Kidney glomerular epithelial cell (primary cell): ENCODE results near the gene FANCC.

Experiments
- DNase-seq: peaks from one replicate; lab custom pipeline; 2025; lab: John Stamatoyannopoulos, UW

FANCC gene

GRCh38 chr9:95085036-95085770 is 232.3 kb downstream of the FANCC start:
- DNase-seq, result no peak

DNA sequence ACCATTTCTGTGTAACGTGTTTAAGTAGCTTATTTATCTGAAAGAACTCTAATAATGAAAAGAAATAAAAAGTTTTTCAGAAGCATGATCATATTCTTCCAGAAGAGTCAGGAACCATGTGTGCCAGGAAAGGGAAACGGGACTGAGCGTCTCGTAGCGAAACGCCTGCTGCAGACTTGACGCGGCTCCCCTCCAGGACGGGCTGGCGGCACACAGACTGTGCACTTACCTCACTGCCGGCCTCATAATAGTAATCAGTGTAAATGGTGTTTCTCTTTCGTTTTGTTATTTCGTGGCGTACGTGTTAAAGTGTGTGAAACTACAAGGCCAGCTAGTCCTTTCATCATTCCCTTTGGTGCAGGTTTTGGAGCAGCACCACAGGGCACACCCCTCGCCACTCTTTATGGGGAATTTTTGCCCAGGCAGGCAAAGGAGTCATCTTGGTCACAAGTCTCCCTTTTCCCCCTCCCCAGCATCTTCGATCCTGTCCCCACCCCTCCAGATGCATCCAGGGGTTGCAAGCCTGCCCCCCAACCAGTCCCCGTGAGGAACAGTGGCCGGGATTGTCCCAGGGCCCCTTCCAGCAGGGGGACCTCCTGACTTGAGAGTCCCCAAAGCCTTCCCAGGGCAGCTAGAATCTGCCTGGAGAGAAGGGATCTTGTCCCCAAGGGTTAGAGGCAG is 233.1 kb downstream of the FANCC start:
- DNase-seq, result no peak

GRCh38 chr9:95083086-95083768 is 234.3 kb downstream of the FANCC start:
- DNase-seq, result no peak

DNA sequence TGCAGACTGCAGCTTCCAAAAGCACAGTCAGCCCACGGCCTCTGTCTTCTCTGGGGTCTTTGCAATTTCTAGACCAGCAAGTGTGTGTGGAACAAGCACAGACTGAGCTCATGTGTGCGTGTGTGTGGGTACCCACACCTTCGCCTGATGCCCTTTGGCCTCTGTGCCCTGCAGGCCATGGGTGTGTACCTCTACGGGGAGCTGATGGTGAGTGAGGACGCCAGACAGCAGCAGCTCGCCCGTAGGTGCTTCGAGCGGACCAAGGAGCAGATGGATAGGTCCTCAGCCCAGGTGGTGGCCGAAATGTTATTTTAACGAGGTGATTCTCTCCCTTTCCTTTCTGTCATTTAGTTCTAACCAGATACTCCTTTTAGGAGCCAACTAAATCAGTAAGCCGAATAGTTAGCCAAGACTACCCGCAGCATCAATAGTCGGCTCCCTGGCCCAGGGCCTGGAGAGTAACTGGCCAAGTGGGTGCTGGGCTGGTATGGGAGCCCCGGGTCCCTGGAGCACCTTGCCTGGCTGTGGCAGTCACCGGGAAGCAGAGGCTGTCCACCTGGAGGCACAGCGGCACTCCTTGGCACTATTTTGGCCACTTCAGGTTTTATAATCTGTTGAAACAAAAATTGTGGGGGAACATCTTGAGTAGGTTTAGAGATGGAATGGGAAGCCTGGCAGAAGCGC is 235.0 kb downstream of the FANCC start:
- no peak for DNase-seq

DNA sequence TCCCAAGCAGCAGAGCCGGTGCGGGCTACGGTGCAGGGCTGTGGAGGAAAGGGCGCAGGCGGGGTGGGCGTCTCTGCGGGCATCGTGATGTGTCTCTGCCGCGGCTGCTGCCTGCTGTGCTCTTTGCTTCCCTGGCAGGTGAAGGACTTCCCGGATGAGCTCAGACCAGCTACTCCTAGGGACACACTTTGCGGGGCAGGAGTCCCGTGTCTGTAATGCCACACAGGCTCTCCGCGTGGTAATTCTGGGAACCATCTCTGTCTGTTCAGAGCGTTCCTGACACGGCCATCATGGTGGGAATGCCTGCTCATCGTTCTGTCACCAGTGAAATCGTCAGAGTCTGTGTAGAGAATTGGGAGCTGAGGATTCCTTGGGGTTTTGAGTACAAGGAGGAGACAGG is 235.5 kb downstream of the FANCC start:
- DNase-seq, result no peak

DNA sequence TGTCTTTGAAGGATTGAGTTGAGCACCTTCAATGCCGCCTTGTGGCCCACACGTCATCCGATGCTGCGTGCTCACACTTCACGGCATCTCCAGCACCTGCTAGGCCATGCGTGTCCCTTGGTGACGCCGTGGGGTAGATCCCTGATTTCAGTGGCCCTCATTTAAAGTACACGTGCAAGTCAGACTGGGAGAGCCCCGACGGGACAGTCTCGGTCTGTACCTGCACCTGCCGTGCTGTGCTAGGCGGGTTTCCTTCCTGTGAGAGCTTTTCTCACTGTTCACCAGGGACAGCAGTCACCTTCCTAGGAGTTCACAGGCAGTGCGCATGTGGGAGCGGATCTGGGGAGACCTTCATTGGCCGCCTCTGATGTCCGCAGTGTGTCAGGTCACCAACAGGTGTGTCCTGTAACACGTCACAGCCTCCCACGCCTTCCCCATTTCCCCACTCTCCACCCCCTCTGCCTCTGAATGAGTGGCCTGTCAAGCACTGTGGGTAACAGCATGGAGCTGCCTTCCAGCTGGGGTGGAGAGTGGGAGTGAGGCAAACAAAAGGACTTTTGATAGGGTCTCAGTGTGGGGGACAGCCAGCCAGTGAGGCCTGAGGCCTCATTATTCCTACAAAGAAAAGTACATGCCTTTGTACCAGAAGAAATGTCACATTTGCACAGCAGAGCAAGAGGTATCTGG is 236.4 kb downstream of the FANCC start:
- DNase-seq, result no peak

DNA sequence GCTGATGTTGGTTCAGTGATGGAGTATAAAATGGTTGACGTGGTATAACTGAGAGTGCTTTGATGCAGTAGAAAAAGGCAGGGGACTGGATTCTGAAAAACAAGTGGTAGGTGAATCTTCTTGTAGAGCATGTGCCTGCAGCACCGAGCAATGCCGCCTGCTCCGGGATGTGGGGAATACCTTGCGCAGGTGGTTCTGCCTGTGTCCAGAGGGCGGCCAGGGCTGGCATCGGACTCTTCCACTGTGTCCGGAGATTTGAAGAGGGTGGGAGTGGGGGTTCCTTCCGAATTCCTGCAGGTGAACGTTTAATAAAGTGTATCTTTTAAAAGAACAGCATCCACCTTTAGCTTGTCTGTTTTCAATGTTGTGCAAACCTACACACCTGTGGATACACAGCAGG is 238.0 kb downstream of the FANCC start:
- no peak for DNase-seq

- DNase-seq, result no peak
Measured at GRCh38 chr9:95078939-95079338, 238.6 kb downstream of the FANCC start.

DNA sequence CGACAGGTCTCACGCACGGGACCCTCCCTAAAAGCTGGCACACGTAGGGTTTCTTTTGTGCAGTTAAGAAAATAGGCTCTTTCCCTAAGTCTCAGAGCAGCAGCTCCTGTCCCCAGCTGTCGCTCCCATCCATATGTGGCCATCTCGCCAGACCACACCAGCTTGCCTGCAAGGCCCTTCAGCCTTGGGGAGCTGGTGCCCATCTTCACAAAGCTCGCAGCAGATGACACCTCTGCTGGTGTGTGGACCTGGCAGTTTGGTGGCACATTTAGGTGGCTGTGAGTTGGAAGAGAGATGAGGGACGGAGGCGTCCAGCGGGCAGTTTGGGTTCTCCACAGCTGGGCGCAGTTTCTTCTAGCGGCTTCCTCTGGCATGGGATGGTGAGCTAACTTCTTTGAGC is 239.0 kb downstream of the FANCC start:
- no peak for DNase-seq

GRCh38 chr9:95077766-95078370 is 239.6 kb downstream of the FANCC start:
- no peak for DNase-seq

- no peak for DNase-seq
Measured at GRCh38 chr9:95077053-95077765, 240.3 kb downstream of the FANCC start.

DNA sequence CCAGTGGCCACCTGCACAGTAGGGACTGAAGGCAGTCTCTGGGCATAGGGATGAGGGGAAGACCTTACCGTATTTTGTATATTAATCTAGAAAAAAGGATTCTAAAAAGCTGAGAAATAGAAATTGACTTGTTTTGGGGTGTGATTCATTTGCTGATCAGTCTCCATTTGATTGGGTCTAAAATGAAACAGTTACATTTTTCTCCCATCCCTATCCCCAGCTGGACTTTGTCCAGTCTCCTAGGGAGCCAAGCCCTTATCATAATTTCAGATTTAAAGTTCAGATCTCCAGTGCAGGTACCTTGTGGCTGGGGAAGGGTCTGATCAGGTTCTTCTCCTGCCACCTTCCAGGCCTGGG is 240.8 kb downstream of the FANCC start:
- DNase-seq, result no peak

- no peak for DNase-seq
Measured at GRCh38 chr9:95075700-95076099, 241.8 kb downstream of the FANCC start.

DNA sequence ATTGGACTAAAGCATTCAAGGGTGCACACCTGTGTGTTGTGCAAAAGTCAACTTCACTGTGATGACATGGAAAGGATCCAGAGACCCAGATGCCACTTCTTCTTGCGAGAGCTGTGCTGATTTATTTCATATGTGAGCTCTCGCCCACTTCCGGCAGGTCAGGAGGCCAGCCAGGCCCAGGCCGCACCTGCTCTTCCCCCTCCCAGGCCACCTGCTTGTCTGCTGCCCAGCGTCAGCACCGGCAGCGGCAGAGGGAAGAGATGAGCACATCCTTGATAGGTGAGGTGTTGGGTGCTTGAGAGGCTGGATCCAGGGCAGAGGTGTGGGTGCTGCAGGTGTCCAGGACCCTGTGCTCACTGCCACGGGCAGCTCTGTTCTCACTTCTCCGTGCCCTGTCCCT is 242.9 kb downstream of the FANCC start:
- no peak for DNase-seq

- DNase-seq, result no peak
Measured at GRCh38 chr9:95073918-95074317, 243.6 kb downstream of the FANCC start.

DNA sequence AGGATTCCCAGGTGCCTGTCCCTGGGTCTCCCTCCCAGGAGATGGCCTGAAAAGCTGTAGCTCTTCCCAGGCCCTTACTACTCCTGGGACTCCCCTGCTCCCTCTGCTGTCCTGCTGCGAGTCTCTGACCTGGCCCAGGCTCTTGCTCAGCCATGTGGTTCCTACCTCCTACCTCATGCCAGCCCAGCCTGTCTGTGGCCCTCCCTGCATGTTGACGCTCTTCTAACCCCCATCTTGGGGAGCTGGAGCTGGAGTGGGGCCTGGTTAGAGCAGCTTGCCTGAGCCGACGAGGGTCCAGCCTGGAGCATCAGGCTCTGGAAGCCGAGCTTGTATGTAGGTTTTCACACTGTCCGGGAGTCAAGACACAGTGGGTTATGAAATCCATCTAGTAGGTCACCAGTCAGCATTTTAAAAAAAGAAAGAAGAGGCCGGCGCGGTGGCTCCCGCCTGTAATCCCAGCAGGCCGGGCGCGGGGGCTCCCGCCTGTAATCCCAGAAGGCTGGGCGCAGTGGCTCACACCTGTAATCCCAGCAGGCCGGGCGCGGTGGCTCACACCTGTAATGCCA is 244.4 kb downstream of the FANCC start:
- no peak for DNase-seq

GRCh38 chr9:95071925-95072324 is 245.6 kb downstream of the FANCC start:
- no peak for DNase-seq

DNA sequence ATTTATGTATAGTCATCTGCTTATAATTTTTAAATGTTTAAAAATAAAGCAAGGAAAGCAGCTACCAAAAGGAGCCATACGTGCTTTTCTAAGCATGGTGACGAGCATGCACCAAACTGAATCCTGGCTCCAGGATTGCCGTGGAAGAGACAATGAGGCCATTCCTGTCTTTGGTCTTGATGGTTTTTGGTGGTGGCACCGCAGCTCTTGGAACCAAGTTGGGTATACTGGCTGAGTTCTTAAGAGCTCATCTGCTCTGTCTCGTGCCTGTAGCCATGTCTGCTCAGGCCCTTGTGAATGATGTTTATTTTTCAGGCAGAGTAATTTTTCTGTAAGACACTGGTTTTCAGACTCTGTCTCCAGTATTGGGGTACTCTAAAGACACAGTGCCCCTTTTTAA is 246.1 kb downstream of the FANCC start:
- DNase-seq, result no peak

GRCh38 chr9:95070549-95071021 is 246.9 kb downstream of the FANCC start:
- DNase-seq, result no peak

GRCh38 chr9:95067897-95068296 is 249.6 kb downstream of the FANCC start:
- no peak for DNase-seq

DNA sequence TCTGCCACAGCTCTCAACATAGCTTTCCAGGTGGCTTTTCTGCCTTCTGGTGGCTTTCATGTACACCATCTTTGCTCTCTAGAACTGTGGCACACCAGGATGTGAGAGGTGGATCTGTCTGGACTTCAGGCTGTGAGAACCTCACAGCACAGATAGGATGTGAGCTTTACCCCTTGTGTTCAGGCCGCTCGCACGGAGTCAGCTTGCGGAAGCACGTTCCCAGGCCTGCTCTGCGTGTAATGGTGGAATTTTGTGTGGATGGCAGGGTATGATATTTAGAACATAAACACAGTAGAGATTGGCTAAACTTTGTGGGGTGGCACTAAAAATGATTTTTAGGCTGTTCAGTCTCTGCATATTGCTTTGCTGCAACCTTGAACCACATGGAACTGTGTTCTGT is 250.5 kb downstream of the FANCC start:
- DNase-seq, result no peak
